Ishikawa (cell line): ENCODE results near the gene SEC61G.

Source experiments
- CEBPB ChIP-seq: IDR thresholded peaks from 2 replicates; pipeline ENCODE4 v1.6.1; 2012
- CREB1 ChIP-seq: IDR thresholded peaks from 2 replicates; pipeline ENCODE4 v1.6.1; 2012; ENCODE audit warnings: low read depth
- EGR1 ChIP-seq: IDR thresholded peaks from 2 replicates; pipeline ENCODE4 v1.6.1; 2012
- EP300 ChIP-seq: IDR thresholded peaks from 2 replicates; pipeline ENCODE4 v1.6.1; 2012; ENCODE audit warnings: borderline replicate concordance
- FOXM1 ChIP-seq: IDR thresholded peaks from 2 replicates; pipeline ENCODE4 v1.6.1; 2012; ENCODE audit warnings: low read depth, borderline replicate concordance
- NFIC ChIP-seq: IDR thresholded peaks from 2 replicates; pipeline ENCODE4 v1.6.1; 2012
- RAD21 ChIP-seq: IDR thresholded peaks from 2 replicates; pipeline ENCODE4 v1.6.1; 2012; ENCODE audit warnings: low read depth
- TAF1 ChIP-seq: IDR thresholded peaks from 2 replicates; pipeline ENCODE4 v1.6.1; 2012; ENCODE audit warnings: low read depth, mild to moderate bottlenecking
- TCF12 ChIP-seq: IDR thresholded peaks from 2 replicates; pipeline ENCODE4 v1.6.1; 2012; ENCODE audit warnings: low read depth
- TEAD4 ChIP-seq: IDR thresholded peaks from 2 replicates; pipeline ENCODE4 v1.6.1; 2012
- USF1 ChIP-seq: IDR thresholded peaks from 2 replicates; pipeline ENCODE4 v1.6.1; 2012
- YY1 ChIP-seq: IDR thresholded peaks from 2 replicates; pipeline ENCODE4 v1.6.1; 2012; ENCODE audit warnings: low read depth
- ZBTB7A ChIP-seq: IDR thresholded peaks from 2 replicates; pipeline ENCODE4 v1.6.1; 2012; ENCODE audit warnings: low read depth
- TF ChIP-seq, protein P1 (sequence below): IDR thresholded peaks from 2 replicates; pipeline ENCODE4 v1.6.1; 2012
- TF ChIP-seq, protein P2 (sequence below): IDR thresholded peaks from 2 replicates; pipeline ENCODE4 v1.6.1; 2012; ENCODE audit warnings: low read depth, mild to moderate bottlenecking

SEC61G gene

DNA sequence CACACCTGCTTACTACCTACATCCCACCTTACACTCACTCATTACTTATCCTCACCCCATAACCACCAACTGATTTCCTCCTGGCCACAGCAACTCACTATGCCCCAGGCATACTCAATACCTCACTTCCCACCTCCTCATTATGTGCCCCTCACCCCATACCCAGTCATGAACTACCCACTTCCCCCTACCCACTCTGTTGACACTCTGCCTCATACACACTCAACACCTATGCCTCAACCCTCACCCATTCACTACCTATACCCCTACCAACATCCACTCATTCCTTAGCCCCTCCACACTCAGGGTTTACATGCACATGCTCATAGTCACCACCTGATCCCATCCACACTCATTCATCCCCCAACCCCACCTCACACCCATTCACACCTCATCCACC, 39.6 kb downstream of the SEC61G start:
- TF ChIP-seq RAD21 (no peak), TEAD4 (no peak), NFIC (no peak), TAF1 (no peak), USF1 (no peak), YY1 (no peak)

DNA sequence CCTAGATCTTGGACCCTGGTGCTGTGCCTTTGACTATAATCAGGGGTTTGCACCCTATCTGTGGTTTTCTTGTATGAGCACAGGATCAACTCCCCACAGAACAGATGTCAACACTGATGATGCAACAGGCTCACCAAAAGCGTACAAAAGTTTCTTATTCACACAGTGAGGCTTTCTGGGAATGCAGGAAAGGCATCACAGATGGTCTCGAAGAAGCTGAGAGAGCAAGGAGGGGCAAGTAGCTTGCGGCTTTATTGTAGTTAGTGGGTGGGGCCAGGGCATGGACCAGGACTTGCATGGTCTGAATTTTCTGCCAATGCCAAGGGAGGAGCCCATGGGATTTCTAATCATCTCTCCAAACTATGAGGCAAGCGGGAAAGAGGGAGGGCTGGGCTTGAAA, 46.2 kb downstream of the SEC61G start:
- no peak for TF ChIP-seq FOXM1
- no peak for TF ChIP-seq EP300
- TF ChIP-seq CEBPB, result no peak
- TF ChIP-seq CREB1, result no peak
- TF ChIP-seq TAF1, result no peak
- TF ChIP-seq ZBTB7A, result no peak
- TF ChIP-seq, protein P1, sequence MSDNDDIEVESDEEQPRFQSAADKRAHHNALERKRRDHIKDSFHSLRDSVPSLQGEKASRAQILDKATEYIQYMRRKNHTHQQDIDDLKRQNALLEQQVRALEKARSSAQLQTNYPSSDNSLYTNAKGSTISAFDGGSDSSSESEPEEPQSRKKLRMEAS, result no peak
- TF ChIP-seq YY1, result no peak

DNA sequence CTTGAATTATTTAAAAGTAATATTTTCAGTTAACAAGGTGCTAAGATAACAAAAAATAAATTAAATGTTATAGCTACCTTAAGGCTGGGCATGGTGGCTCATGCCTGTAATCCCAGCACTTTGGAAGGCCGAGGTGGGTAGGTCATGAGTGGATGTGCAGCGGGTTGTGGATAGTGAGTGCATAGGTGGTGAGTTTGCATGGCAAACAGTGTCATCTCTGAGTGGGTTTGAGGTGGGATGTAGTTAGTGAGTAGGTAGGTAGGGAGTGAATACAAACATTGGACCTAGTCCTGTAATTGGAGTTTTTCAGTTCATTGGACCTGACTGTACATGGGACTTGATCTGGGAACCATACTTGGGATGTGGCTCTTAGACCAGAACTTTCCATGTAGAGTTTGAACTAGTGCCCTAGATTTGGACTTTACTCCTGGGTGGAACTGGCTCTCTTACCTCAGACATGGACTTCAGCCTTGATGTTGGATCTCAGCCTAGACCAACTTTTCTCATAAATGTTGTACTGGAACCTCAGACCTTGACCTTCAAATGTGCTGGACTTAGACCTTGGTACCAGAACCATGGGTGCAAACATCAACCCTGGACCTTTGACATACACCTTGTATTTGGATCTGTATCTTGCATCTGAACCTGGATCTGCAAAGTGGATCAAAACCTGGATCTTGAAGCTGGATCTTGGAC, 47.0 kb downstream of the SEC61G start:
- no peak for TF ChIP-seq TEAD4
- no peak for TF ChIP-seq TCF12
- no peak for TF ChIP-seq TAF1
- TF ChIP-seq YY1, result no peak
- TF ChIP-seq, protein P1, result no peak

- TF ChIP-seq FOXM1 (no peak), TEAD4 (no peak), RAD21 (no peak), TCF12 (no peak), EP300 (no peak), NFIC (no peak), USF1 (no peak), EGR1 (no peak)
- TF ChIP-seq, protein P1, result no peak
- TF ChIP-seq, protein P2, sequence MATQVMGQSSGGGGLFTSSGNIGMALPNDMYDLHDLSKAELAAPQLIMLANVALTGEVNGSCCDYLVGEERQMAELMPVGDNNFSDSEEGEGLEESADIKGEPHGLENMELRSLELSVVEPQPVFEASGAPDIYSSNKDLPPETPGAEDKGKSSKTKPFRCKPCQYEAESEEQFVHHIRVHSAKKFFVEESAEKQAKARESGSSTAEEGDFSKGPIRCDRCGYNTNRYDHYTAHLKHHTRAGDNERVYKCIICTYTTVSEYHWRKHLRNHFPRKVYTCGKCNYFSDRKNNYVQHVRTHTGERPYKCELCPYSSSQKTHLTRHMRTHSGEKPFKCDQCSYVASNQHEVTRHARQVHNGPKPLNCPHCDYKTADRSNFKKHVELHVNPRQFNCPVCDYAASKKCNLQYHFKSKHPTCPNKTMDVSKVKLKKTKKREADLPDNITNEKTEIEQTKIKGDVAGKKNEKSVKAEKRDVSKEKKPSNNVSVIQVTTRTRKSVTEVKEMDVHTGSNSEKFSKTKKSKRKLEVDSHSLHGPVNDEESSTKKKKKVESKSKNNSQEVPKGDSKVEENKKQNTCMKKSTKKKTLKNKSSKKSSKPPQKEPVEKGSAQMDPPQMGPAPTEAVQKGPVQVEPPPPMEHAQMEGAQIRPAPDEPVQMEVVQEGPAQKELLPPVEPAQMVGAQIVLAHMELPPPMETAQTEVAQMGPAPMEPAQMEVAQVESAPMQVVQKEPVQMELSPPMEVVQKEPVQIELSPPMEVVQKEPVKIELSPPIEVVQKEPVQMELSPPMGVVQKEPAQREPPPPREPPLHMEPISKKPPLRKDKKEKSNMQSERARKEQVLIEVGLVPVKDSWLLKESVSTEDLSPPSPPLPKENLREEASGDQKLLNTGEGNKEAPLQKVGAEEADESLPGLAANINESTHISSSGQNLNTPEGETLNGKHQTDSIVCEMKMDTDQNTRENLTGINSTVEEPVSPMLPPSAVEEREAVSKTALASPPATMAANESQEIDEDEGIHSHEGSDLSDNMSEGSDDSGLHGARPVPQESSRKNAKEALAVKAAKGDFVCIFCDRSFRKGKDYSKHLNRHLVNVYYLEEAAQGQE, result no peak
Observed at GRCh38 chr7:54709283-54709682, 49.7 kb downstream of the SEC61G start.

GRCh38 chr7:54705436-54705835, 53.6 kb downstream of the SEC61G start:
- TF ChIP-seq CREB1, result no peak
- peak; percentile 45; the same call in 1 of the 2 replicates for TF ChIP-seq NFIC
- no peak for TF ChIP-seq TEAD4
- no peak for TF ChIP-seq EGR1
- TF ChIP-seq, protein P2, result no peak
- TF ChIP-seq TCF12, result no peak
- no peak for TF ChIP-seq USF1

- TF ChIP-seq NFIC (no peak), YY1 (no peak), ZBTB7A (no peak), TAF1 (no peak), RAD21 (no peak), TEAD4 (no peak)
- TF ChIP-seq, protein P1, result no peak
Observed at GRCh38 chr7:54704851-54705250, 54.2 kb downstream of the SEC61G start.
